Dermis microvascular lymphatic vessel endothelial cell (primary cell): ENCODE measurements around the gene PROM1. TPM values are rescaled to one million over a fixed set of nuclear protein-coding genes. Genes with fewer than 3 reads are reported as not detected.
A peak's percentile ranks its signal among the peaks of the same experiment; 100 is the strongest.

Source experiments
- DNase-seq, 2 donors: peaks; one replicate each; pipeline versions ENCODE4 v3.0.0 to v3.0.0-alpha.2; 2010; ENCODE audit warnings: low read depth in 2 of 2
- total RNA-seq: library from RNA; depleted of rRNA; stranded (reverse); fragments of >200 nt; gene quantifications from 2 replicates; pipeline ENCODE4 v1.2.1, GENCODE V29; 2014

The PROM1 gene
- total RNA-seq, 1 donor from 2014 or later, result under 0.01 TPM

GRCh38 chr4:16062601-16063000 is 21.2 kb downstream of the PROM1 start:
- DNase-seq, result no peak

GRCh38 chr4:16056681-16057385 is 27.0 kb downstream of the PROM1 start:
- DNase-seq, result peak in 1 of 2 donors; percentile 3

DNA sequence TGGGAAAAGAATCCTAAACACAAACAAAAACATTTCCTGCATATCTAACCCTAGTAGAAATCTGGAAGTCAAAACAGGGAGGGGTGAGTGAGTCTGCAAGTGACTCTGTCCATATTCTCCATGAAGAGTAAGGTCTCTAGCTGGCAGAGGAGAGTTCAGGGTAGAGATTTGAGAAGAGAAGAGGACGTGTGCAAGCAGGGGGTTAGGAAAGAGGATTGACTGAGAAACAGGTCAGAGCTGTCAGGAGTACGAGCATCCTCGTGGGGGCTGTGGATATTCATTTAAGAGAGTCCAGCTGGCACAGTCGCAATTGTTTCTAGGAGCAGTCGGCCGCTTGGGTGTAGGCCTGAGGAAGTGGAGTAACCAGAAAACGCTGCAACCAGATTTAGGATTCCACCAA is 27.9 kb downstream of the PROM1 start:
- no peak for DNase-seq

DNA sequence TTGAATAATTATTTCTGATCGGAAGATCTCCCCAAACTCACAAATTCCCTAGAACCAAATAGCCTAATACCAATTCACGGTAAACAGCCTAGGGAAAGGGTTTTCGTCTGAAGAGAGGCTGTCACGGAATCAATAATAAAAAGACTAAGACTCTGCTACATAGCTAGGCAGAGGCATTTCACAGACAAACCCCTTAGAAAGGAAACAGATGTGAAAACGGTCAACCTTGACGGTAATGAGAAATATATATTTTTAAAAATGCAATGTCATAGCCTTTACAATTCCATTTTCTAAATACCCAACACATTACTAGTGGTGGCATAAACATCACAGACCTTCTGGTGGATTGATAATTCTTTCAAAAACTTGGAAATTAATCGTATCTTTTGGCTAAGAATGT is 28.4 kb downstream of the PROM1 start:
- no peak for DNase-seq

- DNase-seq, result no peak
These were observed 30.9 kb downstream of the PROM1 start for GRCh38 chr4:16052939-16053338.

- no peak for DNase-seq
These were observed 31.8 kb downstream of the PROM1 start for GRCh38 chr4:16051980-16052379.

DNA sequence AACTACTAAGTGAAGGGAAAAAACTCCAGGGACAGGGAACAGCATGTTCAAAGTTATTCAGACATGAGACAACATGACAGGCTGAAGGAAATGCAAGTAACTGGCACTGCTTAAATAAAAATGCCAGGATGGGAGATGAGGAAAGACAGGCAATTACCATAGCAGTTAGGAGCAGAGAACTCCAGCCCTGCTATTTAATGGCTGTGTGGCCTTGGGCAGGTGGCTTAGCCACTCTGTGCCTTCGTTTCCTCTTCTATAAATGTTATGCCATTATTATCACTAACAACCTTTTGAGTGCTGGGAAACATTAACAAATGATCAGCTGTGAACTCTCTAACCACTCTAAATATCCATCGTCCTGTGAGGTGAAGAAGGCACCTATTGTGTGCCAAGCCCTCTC is 32.7 kb downstream of the PROM1 start:
- no peak for DNase-seq

GRCh38 chr4:16050669-16051068 is 33.2 kb downstream of the PROM1 start:
- no peak for DNase-seq

DNA sequence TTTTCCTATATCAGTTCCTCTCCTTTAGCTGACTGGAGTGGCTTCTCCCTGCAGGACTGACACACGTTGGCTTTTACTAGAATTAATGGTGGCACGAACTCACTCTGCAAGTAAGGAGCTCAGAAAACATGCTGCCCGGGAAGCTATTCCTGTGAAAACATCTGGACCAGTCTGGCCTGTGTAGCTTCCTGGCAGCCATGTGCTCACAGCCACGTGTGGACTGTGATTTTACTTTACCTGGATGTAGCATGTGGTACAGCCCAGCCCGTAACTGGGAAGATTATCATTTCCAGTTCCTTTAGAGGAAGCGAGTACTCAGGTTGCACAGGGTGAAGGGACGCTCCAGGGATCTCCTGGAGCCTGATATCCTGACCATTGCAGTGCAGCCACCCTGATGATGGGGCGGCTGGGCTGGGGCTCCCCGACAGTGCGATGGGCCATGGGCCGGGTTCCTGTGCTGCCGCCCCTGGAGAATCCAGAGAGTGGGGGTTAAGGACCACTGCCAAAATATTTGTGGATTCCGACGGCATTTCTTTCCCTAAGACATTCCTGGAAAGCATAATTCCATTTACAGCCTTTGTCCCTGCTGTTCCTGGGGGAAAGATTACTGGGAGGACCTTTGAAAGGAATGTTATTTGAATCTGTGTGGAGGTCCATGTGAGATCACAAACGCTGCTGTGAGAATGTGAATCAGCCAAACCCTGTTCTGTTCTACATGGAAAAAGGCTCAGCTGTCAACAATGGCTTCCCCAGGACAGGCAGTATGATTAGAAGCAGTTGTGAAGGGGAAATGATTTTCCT is 35.0 kb downstream of the PROM1 start:
- DNase-seq, result no peak

- DNase-seq, result no peak
These were observed 38.1 kb downstream of the PROM1 start for GRCh38 chr4:16045687-16046086.

GRCh38 chr4:16043642-16044498 is 40.0 kb downstream of the PROM1 start:
- DNase-seq, result no peak

DNA sequence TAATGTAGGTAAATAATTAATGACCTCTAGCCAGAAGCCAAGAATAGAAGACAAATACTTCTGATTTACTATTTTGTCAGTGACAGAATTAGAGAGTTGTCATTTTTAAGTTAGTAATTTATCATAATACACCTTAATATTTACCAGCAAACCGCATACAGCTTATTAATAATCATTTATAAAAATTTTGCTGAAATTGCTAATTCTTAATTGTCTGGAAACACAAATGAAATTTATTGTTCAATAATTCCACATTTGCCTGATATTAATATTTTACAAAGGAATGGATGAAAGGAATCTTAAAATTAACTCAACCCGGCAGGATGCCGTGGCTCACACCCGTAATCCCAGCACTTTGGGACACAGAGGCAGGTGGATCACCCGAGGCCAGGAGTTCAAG is 44.7 kb downstream of the PROM1 start:
- no peak for DNase-seq

GRCh38 chr4:16037901-16038300 is 45.9 kb downstream of the PROM1 start:
- DNase-seq, result no peak

DNA sequence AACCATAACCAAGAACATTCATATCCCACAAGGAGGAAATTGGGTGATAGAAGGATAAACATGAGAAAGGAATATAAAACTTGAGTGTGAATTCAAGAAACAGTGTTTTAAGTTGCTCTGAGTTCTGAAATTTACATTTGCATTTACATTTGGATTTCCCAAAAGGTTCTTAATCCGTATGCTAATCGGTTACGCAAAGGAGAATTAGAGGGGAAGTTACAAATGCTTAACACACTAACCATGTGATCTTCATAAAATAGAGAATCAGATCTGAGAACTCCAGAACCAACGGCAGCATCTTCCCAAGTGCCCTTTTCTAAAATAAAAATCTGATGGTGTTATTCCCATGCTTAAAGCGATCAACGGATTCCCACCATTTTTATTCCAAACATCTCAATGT is 48.0 kb downstream of the PROM1 start:
- DNase-seq, result no peak

- no peak for DNase-seq
These were observed 49.6 kb downstream of the PROM1 start for GRCh38 chr4:16034010-16034748.

DNA sequence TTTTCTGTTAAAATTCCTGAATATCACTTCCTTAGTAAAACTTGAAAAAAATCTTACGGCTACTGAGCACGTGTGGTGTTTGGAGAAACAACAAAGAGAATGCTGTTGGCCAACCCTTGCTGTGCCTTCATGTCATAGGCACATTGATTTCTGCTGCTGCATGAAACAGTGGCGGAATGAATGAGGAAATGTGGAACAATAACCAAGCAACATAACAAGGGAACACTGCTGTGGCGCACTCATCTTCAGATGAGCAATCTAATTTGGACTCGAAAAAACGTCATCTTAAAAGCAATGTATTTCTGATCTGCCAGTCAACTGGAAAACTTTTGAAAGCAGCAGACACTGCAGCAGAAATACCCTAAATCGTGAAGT is 51.4 kb downstream of the PROM1 start:
- peak in 1 of 2 donors; percentile 20 for DNase-seq

DNA sequence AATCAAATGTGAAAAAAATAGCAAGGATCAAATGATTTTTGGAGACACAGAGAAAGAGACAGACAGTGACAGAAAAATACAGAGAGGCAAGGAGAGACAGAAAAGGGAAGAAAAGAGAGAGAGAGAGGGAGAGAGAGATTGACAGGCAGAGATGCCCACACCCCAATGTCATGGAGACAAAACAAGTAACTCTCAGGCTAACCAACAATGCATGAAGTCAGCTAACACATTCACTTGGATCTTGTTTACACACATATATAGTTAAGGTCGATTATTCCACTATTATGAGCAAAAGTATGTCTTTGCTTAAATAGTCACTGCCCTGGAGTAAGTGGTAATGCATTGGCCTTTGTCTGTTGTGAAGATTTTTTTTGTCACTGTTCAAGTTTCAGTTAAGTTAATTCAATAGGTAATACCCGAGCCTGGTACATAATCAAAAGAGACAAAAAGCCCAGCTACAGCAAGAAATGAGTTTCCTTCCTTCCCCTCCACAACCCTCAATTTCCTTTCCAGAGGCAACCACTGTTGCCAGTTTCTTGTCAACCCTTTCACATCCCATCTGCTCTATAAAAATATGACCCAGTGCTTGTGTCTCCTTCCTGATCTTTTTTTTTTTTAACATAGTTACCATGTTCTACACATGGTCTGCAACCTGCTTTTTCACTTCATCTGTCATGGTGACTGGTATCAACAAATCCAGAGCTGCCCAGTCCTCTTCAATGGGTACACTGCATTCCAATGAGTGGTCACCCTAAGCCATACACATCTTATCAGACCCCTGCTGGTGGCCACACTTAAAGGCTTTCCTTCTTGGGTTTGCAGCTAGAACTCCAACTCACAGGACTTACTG is 52.1 kb downstream of the PROM1 start:
- peak; percentile 16 to 24 for DNase-seq

DNA sequence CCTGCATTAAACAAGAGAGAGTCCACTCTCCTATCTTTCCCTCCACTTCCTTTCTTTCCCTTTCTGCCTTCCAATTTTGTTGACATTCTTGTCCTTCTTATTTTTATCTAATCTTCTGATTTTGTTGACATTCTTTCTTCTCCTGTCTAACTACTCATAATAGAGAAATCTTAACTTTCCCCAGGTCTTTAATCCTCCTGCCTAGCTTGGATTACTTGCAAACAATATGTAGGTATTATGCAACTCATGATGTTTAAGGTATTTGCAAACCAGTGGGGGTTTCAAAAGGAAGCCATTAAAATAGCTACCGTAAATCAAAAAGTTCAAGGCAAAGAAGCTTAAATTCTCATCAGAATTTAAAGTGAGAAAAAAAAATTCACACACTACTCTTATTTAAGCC is 53.9 kb downstream of the PROM1 start:
- DNase-seq, result no peak

GRCh38 chr4:16029262-16029661 is 54.6 kb downstream of the PROM1 start:
- DNase-seq, result no peak

- no peak for DNase-seq
These were observed 56.2 kb downstream of the PROM1 start for GRCh38 chr4:16027626-16028025.

GRCh38 chr4:16027114-16027513 is 56.7 kb downstream of the PROM1 start:
- DNase-seq, result no peak
